GM18873 (cell line): ENCODE data around the gene KMT2B.

Experiments
- ATAC-seq: cut with Tn5 transposase; IDR thresholded peaks from one replicate; pipeline ENCODE4 v1.9.1; 2021; ENCODE audit warnings: mild to moderate bottlenecking, moderate library complexity, moderate number of reproducible peaks; ENCODE audit not compliant: unreplicated experiment, low FRiP score

KMT2B gene

DNA sequence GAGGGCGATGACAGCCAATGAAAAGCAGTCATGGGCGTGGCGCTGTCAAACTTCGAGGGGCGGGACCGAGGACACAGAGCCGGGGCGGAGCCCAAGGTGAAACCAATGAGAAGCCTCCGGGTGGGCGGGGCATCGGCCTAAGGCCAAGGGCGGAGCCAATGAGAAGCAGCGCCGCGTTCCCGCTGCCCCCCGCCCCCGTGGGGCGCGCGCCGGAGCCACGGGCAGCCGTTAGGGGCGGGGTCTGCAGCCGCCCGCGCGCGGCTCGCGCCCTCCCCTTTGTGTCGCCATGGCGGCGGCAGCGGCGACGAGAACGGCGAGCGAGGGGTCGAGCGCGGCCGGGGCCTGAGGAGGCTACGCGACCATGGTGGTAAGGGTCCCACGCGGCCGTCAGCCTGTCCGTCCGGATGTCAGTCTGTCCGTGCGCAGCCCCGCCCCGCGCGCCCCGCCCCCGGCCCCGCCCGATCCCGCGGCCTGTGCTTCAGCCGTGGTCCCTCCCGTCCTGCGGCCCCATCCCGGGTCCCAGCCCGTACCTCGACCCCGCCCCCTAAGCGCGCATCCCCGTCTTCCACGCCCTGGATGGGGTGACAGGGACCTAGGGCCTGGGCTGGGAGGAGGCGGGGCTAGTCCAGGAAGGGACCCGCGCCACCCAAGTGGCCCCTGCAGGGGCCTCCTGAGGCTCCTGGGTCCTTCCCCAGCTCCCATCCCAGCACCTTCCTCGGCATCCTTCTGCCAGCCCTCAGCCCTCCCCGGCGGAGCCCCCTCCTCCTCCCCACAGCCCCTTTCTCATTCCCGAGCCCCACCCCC, 57.7 kb downstream of the KMT2B start, which contains the start of gene ARHGAP33:
Gene ARHGAP33, plus strand, starts transcription at position 267 of the 804 bp plus-strand sequence. Its CDS starts 95 bp downstream, at position 362.
- ATAC-seq = peak; percentile 84

DNA sequence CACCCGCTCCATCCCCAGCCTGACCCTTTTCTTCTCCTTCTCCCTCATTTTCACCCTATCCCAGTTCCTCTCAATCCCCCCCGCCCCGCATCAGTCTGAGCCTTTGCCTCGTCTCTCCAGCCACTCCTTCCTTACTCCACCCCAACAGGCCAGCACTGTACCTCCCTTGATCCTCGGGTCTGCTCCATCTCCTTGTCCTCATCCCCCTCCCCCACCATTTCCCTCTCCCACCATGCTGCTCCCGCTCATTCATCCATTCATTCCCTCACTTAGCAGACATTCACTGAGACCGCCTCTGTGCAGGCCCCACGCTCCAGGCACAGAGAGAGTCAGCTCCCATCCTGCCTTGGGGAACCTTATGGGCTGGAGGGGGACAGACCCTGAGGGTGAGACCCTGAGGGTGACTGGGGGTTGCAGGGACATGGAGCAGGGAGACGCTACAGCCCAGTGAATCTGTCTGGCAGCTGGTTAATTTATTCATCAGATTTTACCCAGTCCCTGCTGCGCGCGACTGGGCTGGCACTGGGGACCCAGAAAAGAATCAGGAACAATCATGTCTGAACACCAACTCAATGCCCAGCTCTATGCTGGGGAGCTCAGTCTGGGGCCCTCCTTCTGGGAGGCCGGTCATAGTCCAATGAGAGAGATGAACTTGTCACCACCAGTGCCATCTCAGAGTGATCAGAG, 58.4 kb downstream of the KMT2B start:
- no peak for ATAC-seq

DNA sequence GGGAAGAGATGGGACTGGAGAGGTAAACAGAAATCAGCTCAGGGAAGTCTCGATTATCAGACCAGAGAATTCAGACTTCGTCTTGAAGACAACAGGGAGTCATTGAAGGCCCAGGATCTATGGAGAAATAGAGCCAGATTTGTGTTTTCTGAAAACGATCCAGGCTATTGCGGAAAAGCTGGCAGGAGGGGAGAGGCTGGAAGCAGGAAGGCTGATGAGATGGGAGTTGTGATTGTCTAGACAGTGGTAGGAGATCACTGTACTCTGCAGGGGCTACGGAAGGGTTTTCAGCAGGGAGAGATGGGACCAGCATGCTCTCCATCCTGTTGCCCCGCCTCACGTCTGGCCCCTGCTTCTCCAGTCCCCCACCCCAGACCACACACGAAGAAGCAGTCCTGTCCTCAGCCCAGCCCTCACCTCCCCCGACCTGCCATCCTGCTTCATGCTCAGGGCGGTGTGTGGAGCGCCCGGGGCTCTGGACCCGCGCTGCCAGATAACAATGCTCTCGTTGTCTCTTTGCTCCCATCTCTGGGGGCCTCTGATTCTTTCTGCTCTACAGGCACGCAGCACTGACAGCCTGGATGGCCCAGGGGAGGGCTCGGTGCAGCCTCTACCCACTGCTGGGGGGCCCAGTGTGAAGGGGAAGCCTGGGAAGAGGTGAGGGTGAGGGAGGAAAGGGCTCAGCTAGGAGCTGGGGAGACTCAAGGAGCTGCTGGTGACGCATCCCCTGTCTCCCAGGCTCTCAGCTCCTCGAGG, 59.5 kb downstream of the KMT2B start:
- no peak for ATAC-seq

DNA sequence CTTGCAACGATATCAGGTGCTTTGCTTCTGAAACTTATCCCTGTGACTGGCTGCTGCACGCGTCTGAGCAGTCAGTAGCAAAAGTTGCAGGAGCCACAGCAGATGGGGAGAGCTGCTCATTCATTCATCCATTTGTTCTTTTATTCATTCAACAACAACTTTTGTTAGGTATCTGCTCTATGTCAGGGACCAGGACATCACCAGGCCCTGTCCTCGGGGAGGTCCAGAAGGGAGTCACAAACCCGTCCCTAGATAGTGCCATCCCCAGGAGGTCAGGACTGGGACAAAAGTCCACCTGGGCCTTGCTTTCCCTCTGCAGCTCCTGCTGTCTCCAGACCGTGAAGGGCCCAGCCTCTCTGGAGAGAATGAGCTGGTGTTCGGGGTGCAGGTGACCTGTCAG, 60.2 kb downstream of the KMT2B start:
- ATAC-seq = no peak

DNA sequence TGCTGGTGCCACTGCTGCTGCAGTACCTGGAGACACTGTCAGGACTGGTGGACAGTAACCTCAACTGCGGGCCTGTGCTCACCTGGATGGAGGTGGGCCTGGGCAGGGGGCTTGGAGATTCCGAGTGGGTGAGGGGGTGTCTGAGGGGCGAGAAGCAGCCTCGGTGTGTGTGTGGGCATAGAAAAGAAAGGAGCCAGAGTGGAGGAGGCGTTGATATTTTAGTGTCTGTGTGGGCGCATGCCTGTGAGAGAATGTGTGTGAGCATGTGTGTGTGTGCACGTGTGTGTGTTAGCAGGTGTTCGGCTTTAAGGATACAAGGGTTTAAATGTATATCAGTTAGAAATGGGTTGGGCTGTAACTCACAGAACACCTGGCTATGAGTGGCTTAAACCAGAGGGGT, 61.2 kb downstream of the KMT2B start:
- no peak for ATAC-seq

DNA sequence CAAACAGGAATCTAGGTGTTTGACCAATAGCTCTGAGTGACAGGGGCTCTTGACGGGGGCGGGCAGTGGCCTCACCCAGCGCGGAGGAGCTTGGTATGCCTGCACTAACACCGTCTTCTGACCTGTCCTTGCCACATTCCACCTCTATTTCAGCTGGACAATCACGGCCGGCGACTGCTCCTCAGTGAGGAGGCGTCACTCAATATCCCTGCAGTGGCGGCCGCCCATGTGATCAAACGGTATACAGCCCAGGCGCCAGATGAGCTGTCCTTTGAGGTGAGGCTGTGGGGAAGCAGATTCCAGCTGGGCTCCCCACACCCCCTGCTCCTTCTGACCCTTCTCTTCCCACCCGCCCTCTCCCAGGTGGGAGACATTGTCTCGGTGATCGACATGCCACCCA, 62.3 kb downstream of the KMT2B start:
- no peak for ATAC-seq

DNA sequence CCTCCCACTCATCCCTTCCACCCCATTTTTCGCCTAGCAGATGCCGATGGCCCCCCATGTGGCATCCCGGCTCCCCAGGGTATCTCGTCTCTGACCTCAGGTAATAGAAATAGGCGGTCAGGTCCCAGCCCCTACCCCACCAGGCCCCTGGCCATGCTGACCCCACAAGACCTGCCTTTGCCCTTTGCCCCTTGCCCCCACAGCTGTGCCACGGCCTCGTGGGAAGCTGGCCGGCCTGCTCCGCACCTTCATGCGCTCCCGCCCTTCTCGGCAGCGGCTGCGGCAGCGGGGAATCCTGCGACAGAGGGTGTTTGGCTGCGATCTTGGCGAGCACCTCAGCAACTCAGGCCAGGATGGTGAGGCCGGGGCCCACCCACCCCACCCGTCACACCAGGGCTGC, 62.9 kb downstream of the KMT2B start:
- no peak for ATAC-seq

DNA sequence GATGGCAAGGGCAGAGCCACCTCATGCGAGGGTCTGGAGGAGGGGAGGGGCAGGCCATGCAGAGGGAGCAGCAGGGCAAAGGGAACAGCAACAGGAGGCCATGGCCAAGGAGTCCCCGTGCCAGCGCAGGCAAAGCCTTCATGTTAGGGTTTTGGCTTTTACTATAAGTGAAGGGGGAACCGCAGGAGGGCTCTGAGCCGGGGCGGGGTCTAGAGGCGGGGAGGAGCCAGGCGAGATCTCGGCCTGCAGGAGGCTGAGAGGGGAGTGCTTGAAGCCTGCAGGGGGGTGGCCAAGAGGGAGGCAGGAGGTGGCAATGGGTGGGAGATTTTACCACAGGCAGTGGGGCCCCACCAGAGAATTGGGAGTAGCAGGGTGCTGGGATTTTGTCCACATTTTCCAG, 63.8 kb downstream of the KMT2B start:
- no peak for ATAC-seq

DNA sequence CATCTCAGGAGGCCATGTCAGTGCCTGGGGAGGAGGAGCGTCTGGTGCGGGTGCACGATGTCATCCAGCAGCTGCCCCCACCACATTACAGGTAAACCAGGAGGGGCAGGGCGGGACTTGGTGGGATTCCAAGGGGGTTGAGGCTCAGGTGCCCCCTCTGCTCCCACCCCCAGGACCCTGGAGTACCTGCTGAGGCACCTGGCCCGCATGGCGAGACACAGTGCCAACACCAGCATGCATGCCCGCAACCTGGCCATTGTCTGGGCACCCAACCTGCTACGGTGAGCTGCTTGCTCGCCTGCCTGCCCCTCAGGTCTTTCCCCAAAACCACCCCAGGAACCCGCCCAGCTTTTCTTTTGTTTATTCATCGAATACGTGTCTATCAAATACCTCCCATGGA, 64.8 kb downstream of the KMT2B start:
- ATAC-seq = no peak

DNA sequence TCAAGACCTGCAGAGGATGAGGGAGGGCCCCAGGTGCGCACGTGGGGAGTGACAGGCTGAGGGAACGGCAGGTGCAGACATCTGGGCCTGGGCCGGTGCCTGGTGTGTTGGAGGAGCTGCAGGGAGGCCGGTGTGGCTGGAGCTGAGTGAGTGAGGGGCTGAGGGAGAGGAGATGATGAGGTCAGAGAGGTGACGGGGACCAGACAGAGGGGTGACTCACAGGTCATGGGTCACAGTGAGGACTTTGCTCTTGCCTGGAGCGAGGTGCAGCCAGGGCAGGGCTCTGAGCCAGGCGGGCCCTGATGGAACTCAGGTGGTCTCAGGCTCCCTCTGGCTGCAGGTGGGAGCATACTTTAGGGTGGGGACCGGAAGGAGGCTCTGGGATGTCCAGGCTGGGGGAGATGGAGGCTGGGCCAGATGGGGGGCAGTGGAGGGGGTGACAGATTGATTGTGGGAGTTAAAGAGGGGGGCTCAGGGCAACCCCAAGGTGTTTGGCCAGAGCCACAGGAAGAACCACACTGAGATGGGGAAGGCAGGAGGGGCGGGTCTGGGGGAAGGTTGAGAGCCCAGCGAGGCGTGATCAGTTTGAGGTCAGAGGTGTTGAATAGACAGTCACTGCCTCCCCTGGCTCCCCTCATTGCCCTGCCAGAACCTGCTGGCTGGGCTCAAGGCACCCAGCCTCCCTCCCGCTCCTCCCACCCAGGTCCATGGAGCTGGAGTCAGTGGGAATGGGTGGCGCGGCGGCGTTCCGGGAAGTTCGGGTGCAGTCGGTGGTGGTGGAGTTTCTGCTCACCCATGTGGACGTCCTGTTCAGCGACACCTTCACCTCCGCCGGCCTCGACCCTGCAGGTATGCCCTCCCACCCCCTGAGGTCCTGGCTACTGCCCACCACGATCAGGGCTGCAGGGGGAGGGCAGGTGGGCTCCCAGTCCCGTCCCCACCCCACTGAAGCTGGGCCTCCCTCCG, 65.9 kb downstream of the KMT2B start:
- ATAC-seq = no peak

DNA sequence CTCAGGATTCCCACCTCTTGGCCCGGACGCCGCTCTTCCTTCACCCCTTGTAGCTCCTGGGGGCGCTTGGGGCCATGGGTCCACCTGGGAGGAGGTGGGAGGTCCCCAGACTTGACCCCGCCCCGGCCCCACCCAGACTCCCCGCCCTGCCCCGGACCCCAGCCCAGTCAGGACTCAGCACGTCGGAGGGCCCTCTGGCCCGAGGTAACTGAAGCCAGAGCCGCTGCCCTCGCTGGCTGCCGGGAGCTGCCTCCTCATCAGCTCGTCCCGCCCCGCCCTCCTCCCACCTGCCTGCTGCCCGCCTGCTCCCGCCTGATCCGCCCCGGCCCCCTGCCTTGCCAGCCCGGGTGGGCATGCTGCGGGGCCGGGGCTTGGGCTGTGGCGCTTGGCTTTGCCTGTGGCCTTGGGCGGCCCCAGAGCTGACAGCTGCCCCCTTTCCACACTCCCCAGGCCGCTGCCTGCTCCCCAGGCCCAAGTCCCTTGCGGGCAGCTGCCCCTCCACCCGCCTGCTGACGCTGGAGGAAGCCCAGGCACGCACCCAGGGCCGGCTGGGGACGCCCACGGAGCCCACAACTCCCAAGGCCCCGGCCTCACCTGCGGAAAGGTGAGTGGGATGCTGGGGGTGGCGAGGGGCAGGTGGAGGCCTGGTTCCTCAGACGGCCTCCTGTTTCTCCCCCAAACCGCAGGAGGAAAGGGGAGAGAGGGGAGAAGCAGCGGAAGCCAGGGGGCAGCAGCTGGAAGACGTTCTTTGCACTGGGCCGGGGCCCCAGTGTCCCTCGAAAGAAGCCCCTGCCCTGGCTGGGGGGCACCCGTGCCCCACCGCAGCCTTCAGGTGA, 66.9 kb downstream of the KMT2B start:
- ATAC-seq = no peak

DNA sequence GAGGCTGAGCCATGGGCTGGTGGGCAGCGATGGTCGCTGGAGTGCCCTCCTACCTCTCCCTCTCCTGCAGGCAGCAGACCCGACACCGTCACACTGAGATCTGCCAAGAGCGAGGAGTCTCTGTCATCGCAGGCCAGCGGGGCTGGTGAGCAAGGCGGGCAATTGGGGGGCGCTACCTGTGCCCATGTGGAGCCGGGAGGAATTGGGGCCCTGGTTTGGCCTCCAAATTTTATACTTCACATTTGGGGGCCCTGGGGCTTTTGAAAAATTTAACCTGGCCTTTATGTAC, 67.5 kb downstream of the KMT2B start:
- no peak for ATAC-seq

DNA sequence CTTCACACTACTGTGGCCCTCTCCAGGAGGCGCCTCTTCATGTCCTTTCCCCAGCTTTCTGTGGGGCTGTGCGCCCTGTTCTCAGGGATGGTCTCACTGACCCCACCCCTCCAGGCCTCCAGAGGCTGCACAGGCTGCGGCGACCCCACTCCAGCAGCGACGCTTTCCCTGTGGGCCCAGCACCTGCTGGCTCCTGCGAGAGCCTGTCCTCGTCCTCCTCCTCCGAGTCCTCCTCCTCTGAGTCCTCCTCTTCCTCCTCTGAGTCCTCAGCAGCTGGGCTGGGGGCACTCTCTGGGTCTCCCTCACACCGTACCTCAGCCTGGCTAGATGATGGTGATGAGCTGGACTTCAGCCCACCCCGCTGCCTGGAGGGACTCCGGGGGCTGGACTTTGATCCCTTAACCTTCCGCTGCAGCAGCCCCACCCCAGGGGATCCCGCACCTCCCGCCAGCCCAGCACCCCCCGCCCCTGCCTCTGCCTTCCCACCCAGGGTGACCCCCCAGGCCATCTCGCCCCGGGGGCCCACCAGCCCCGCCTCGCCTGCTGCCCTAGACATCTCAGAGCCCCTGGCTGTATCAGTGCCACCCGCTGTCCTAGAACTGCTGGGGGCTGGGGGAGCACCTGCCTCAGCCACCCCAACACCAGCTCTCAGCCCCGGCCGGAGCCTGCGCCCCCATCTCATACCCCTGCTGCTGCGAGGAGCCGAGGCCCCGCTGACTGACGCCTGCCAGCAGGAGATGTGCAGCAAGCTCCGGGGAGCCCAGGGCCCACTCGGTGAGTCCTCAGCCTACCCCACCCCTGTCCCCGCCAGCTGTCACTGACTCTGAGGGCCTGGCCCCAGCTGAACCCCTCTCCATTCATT, 68.7 kb downstream of the KMT2B start:
- ATAC-seq = no peak

DNA sequence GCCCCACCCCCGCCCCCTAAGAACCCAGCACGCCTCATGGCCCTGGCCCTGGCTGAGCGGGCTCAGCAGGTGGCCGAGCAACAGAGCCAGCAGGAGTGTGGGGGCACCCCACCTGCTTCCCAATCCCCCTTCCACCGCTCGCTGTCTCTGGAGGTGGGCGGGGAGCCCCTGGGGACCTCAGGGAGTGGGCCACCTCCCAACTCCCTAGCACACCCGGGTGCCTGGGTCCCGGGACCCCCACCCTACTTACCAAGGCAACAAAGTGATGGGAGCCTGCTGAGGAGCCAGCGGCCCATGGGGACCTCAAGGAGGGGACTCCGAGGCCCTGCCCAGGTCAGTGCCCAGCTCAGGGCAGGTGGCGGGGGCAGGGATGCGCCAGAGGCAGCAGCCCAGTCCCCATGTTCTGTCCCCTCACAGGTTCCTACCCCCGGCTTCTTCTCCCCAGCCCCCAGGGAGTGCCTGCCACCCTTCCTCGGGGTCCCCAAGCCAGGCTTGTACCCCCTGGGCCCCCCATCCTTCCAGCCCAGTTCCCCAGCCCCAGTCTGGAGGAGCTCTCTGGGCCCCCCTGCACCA, 69.5 kb downstream of the KMT2B start:
- ATAC-seq = no peak
